GM18505 (cell line): ENCODE data around the gene ERN2.

Source experiments
- ATAC-seq: cut with Tn5 transposase; IDR thresholded peaks from one replicate; pipeline ENCODE4 v1.9.1; 2021; ENCODE audit not compliant: unreplicated experiment
- POLR2A ChIP-seq: IDR thresholded peaks from 4 replicates; pipeline ENCODE4 v1.6.1; 2011; ENCODE audit warnings: borderline replicate concordance; ENCODE audit not compliant: insufficient read depth, insufficient read length; ENCODE audit errors: extremely low read depth

ERN2 gene

GRCh38 chr16:23705517-23705902, 7.5 kb downstream of the ERN2 start:
- no peak for ATAC-seq
- TF ChIP-seq POLR2A = no peak

GRCh38 chr16:23704772-23705516, 8.1 kb downstream of the ERN2 start:
- no peak for TF ChIP-seq POLR2A
- no peak for ATAC-seq

- no peak for ATAC-seq
These were observed 10.1 kb downstream of the ERN2 start for GRCh38 chr16:23702951-23703350.

GRCh38 chr16:23701045-23701444, 12.0 kb downstream of the ERN2 start:
- no peak for ATAC-seq
- no peak for TF ChIP-seq POLR2A

More at GRCh38 chr16:23702951-23703350, 10.1 kb downstream of the ERN2 start:
- no peak for TF ChIP-seq POLR2A

- TF ChIP-seq POLR2A = no peak
- ATAC-seq = no peak
These were observed 12.5 kb downstream of the ERN2 start for GRCh38 chr16:23700509-23700908.

- no peak for TF ChIP-seq POLR2A
- ATAC-seq = no peak
These were observed 12.9 kb downstream of the ERN2 start for GRCh38 chr16:23700093-23700492.

GRCh38 chr16:23699100-23699499, 13.9 kb downstream of the ERN2 start:
- no peak for ATAC-seq
- no peak for TF ChIP-seq POLR2A

- TF ChIP-seq POLR2A = no peak
- ATAC-seq = no peak
These were observed 17.3 kb downstream of the ERN2 start for GRCh38 chr16:23695756-23696155.

- no peak for ATAC-seq
- TF ChIP-seq POLR2A = no peak
These were observed 18.2 kb downstream of the ERN2 start for GRCh38 chr16:23694644-23695373.

GRCh38 chr16:23694265-23694643, 18.8 kb downstream of the ERN2 start:
- no peak for TF ChIP-seq POLR2A
- ATAC-seq = no peak

GRCh38 chr16:23692190-23692837, 20.7 kb downstream of the ERN2 start:
- ATAC-seq = no peak
- TF ChIP-seq POLR2A = no peak

GRCh38 chr16:23691483-23692189, 21.4 kb downstream of the ERN2 start:
- no peak for TF ChIP-seq POLR2A
- ATAC-seq = no peak

GRCh38 chr16:23690771-23691482, 22.1 kb downstream of the ERN2 start:
- TF ChIP-seq POLR2A = no peak
- no peak for ATAC-seq

GRCh38 chr16:23689442-23690187, 23.4 kb downstream of the ERN2 start:
- no peak for TF ChIP-seq POLR2A
- ATAC-seq = no peak
